HepG2 (cell line): Measurements from ENCODE around the gene DPT. TPM values are rescaled to one million over a fixed set of nuclear protein-coding genes. Genes with fewer than 3 reads are reported as not detected.

ENCODE experiments used
- ARID4A ChIP-seq: sonication (generic); formaldehyde crosslinking; IDR thresholded peaks from 2 replicates; pipeline ENCODE4 v1.5.0; 2020; ENCODE audit warnings: mild to moderate bottlenecking, missing genetic modification reagents, borderline replicate concordance
- BCL6 ChIP-seq: IDR thresholded peaks from 2 replicates; pipeline ENCODE4 v1.6.1; 2016; ENCODE audit warnings: missing genetic modification reagents, missing compliant biosample characterization
- CENPBD1 ChIP-seq: sonication (generic); formaldehyde crosslinking; IDR thresholded peaks from 2 replicates; pipeline ENCODE4 v1.8.0; 2022; ENCODE audit warnings: missing genetic modification reagents, low read depth, mild to moderate bottlenecking, borderline replicate concordance
- GATA4 ChIP-seq: sonication (generic); IDR thresholded peaks from 2 replicates; pipeline ENCODE4 v1.6.1; 2016; ENCODE audit warnings: antibody characterized with exemption, low read depth, borderline replicate concordance
- GATAD2A ChIP-seq: IDR thresholded peaks from 2 replicates; pipeline ENCODE4 v1.6.1; 2016
- HDAC2 ChIP-seq: sonication (generic); formaldehyde crosslinking; IDR thresholded peaks from 2 replicates; pipeline ENCODE4 v1.4.0; 2020; ENCODE audit warnings: missing genetic modification reagents
- HOXA3 ChIP-seq: sonication (generic); formaldehyde crosslinking; IDR thresholded peaks from 2 replicates; pipeline ENCODE4 v1.5.0; 2020; ENCODE audit warnings: missing genetic modification reagents
- HOXA9 ChIP-seq: sonication (generic); formaldehyde crosslinking; IDR thresholded peaks from 2 replicates; pipeline ENCODE4 v1.8.1; 2022; ENCODE audit warnings: missing genetic modification reagents, mild to moderate bottlenecking, moderate library complexity, borderline replicate concordance
- KAT2B ChIP-seq: fragments of 150-350 bp; IDR thresholded peaks from 2 replicates; pipeline ENCODE4 v1.6.1; 2014; ENCODE audit warnings: low read depth, low read length, borderline replicate concordance
- NR1H2 ChIP-seq: sonication (generic); formaldehyde crosslinking; IDR thresholded peaks from 2 replicates; pipeline ENCODE4 v1.8.1; 2022; ENCODE audit warnings: low read depth, missing genetic modification reagents, borderline replicate concordance
- PRMT3 ChIP-seq: sonication (generic); formaldehyde crosslinking; IDR thresholded peaks from 2 replicates; pipeline ENCODE4 v1.8.1; 2022; ENCODE audit warnings: low read depth, mild to moderate bottlenecking, moderate library complexity, missing genetic modification reagents, borderline replicate concordance
- SNAI1 ChIP-seq: sonication (generic); formaldehyde crosslinking; IDR thresholded peaks from 2 replicates; pipeline ENCODE4 v1.5.0; 2020; ENCODE audit warnings: mild to moderate bottlenecking, missing genetic modification reagents, borderline replicate concordance
- SNRNP70 ChIP-seq: fragments of 200-400 bp; formaldehyde crosslinking; IDR thresholded peaks from 2 replicates; pipeline ENCODE4 v1.6.1; 2017; ENCODE audit warnings: mild to moderate bottlenecking, low read depth, low read length, moderate library complexity
- SOX6 ChIP-seq, 2 experiments: fragments of 450-650 bp in 1 of 2; sonication (generic) in 1 of 2; formaldehyde crosslinking in 1 of 2; IDR thresholded peaks; 2 replicates each; pipeline versions ENCODE4 v1.4.0 to v1.6.1; 2017 to 2020; ENCODE audit warnings: antibody characterized with exemption in 1 of 2, mild to moderate bottlenecking in 1 of 2, missing genetic modification reagents in 1 of 2
- STAG1 ChIP-seq: sonication (generic); formaldehyde crosslinking; IDR thresholded peaks from 2 replicates; pipeline ENCODE4 v1.4.0; 2020; ENCODE audit warnings: missing genetic modification reagents
- ZBTB1 ChIP-seq: sonication (generic); formaldehyde crosslinking; IDR thresholded peaks from 2 replicates; pipeline ENCODE4 v1.4.0; 2020; ENCODE audit warnings: missing genetic modification reagents, borderline replicate concordance
- ZBTB38 ChIP-seq: sonication (generic); formaldehyde crosslinking; IDR thresholded peaks from 2 replicates; pipeline ENCODE4 v1.5.1; 2020; ENCODE audit warnings: mild to moderate bottlenecking, missing genetic modification reagents
- ZGPAT ChIP-seq: IDR thresholded peaks from 2 replicates; pipeline ENCODE4 v1.6.1; 2016; ENCODE audit warnings: mild to moderate bottlenecking
- ZHX1 ChIP-seq: sonication (generic); formaldehyde crosslinking; IDR thresholded peaks from 2 replicates; pipeline ENCODE4 v1.8.1; 2022; ENCODE audit warnings: low read depth, mild to moderate bottlenecking, missing genetic modification reagents
- ZNF263 ChIP-seq: sonication (generic); formaldehyde crosslinking; IDR thresholded peaks from 2 replicates; pipeline ENCODE4 v1.4.0; 2020; ENCODE audit warnings: missing genetic modification reagents
- ZNF331 ChIP-seq: sonication (generic); formaldehyde crosslinking; IDR thresholded peaks from 2 replicates; pipeline ENCODE4 v1.4.0; 2020; ENCODE audit warnings: missing genetic modification reagents
- ZNF781 ChIP-seq: sonication (generic); formaldehyde crosslinking; IDR thresholded peaks from 2 replicates; pipeline ENCODE4 v1.5.1; 2020; ENCODE audit warnings: borderline replicate concordance, mild to moderate bottlenecking, missing genetic modification reagents; ENCODE audit errors: not compliant biosample characterization
- polyA plus RNA-seq, 8 experiments: library from polyadenylated mRNA; depleted of rRNA in 3 of 8; stranded (reverse) in 7 of 8; unstranded in 1 of 8; fragments of >200 nt; fragmentation: Illumina TruSeq in 4 of 8; extraction: Trizol in 4 of 8; gene quantifications; 2 replicates each; pipeline versions ENCODE4 v1.2.1 to v1.2.3, GENCODE V29; 2011 to 2016; ENCODE audit warnings: low read depth in 4 of 8, missing spikeins in 1 of 8, mixed read lengths in 1 of 8; ENCODE audit not compliant: insufficient read depth in 1 of 8
- total RNA-seq, 5 experiments: library from RNA; depleted of rRNA; stranded (reverse); fragments of >200 nt; fragmentation: Illumina TruSeq; extraction: Trizol; gene quantifications; 2 replicates each; pipeline ENCODE4 v1.2.3, GENCODE V29; 2016; ENCODE audit warnings: low read depth in 1 of 5

The DPT gene
- total and polyA plus RNA-seq, 2 of the 13 experiments (the other 11 are each of a cell fraction or from before 2014, with no cell fraction given), result 0.04 TPM; not detected in 1

- TF ChIP-seq ZHX1 (no peak), PRMT3 (no peak), ZNF781 (CRISPR knock-in tag) (no peak), GATAD2A (CRISPR knock-in tag) (peak; percentile 76), HOXA3 (CRISPR knock-in tag) (peak; percentile 55), ZBTB1 (CRISPR knock-in tag) (no peak), NR1H2 (CRISPR knock-in tag) (no peak), HDAC2 (peak; percentile 69), HOXA9 (no peak), SNRNP70 (no peak), CENPBD1 (CRISPR knock-in tag) (no peak), BCL6 (CRISPR knock-in tag) (0 out of 2 replicates have a peak, but pooled peaks have one; percentile 39), STAG1 (CRISPR knock-in tag) (peak; percentile 34), SOX6 (IDR thresholded peaks at IDR 0.05) (no peak), SOX6 (CRISPR knock-in tag; IDR thresholded peaks at IDR 0.05) (peak; percentile 59), ZNF263 (CRISPR knock-in tag) (no peak), ARID4A (CRISPR knock-in tag) (no peak), ZNF331 (CRISPR knock-in tag) (0 out of 2 replicates have a peak, but pooled peaks have one; percentile 49), SNAI1 (CRISPR knock-in tag) (no peak), GATA4 (peak; percentile 71; the same call in 1 of the 2 replicates), ZBTB38 (CRISPR knock-in tag) (no peak), ZGPAT (CRISPR knock-in tag) (0 out of 2 replicates have a peak, but pooled peaks have one; percentile 21), KAT2B (no peak)
Measured at GRCh38 chr1:168766568-168766967, 37.6 kb upstream of the DPT start (continued).
